OCI-LY7 (cell line): Measurements from ENCODE around the gene IRF2.

Experiments
- EZH2phosphoT487 ChIP-seq: fragments of 200-600 bp; sonication (generic); IDR thresholded peaks from 2 replicates; pipeline ENCODE4 v1.6.1; 2018; ENCODE audit warnings: low read depth, borderline replicate concordance, mild to moderate bottlenecking, mixed run types, antibody characterized with exemption, low read length, moderate library complexity, mixed read lengths
- TF ChIP-seq, protein P1 (sequence below): fragments of 200-600 bp; sonication (generic); conservative IDR thresholded peaks from 2 replicates; pipeline ENCODE4 v1.5.1; 2014; ENCODE audit warnings: mild to moderate bottlenecking, antibody characterized with exemption, low read length, moderate library complexity, mixed read lengths

DNA sequence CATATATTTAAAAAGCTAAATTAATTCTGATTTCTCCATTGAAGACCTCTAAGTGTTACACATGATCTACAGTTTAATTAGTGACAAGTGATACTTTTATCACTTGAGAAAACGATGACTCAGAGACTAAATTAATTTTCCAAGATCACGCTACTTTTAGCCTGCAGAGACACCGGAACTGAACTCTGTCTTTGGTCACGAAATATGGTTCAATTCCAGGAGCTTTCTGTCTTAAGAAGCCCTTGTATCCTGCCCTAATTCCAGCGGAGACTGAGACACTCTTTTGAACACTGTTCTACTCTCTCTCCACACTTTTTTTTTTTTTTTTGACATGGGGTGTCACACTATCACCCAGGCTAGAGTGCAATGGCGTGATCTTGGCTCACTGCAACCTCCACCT is 63.6 kb downstream of the IRF2 start:
- TF ChIP-seq, protein P1, sequence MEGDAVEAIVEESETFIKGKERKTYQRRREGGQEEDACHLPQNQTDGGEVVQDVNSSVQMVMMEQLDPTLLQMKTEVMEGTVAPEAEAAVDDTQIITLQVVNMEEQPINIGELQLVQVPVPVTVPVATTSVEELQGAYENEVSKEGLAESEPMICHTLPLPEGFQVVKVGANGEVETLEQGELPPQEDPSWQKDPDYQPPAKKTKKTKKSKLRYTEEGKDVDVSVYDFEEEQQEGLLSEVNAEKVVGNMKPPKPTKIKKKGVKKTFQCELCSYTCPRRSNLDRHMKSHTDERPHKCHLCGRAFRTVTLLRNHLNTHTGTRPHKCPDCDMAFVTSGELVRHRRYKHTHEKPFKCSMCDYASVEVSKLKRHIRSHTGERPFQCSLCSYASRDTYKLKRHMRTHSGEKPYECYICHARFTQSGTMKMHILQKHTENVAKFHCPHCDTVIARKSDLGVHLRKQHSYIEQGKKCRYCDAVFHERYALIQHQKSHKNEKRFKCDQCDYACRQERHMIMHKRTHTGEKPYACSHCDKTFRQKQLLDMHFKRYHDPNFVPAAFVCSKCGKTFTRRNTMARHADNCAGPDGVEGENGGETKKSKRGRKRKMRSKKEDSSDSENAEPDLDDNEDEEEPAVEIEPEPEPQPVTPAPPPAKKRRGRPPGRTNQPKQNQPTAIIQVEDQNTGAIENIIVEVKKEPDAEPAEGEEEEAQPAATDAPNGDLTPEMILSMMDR = no peak
- no peak for TF ChIP-seq EZH2phosphoT487
